ENCODE data around the gene GOLGA3. TPM values are rescaled to one million over a fixed set of nuclear protein-coding genes. Genes with fewer than 3 reads are reported as not detected.

GOLGA3 gene
- total RNA-seq, 1 experiment from 2014 or later = 62.2 TPM

DNA sequence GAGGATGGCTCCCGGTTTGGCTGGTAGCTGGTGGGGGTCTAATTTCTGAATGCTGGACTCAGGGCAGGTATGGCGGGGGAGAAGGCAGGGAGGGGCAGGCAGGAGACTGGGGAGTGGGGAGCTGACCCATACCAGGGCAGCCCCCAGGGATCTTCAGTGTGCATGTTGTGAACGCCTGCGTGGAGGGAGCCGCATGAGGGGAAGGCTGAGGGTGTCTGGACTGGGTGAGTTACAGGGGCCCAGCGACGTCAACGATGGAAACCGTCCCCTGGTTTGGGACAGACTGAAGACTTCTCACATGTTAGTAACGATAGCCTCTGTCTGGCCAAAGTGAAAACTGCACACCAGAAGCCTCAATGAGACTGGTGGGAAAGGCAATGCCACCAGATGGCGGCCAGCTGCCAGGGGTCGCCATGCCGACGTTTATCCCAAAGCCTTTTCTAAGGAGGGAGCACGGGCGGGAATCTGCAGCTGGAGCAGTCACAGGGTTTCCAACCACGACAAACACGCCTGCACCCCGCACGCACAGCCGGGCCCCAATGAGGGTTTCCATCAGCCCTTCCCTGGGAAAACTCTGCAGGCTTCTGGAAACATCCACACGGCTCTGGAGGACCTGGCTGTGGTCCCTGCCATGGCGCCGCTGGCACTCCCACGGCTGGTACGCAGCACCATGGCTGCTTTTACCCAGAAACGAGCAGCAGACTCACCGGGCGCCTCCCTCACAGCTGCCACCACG lies 104.0 kb downstream of the GOLGA3 start:
- no peak overlapping the region for H3K4me3 Mint-ChIP-seq (ENCODE audit: unreplicated experiment)
- no peak for DNase-seq
- no peak overlapping the region for H3K27ac Mint-ChIP-seq (ENCODE audit: unreplicated experiment)
- Histone ChIP-seq H3K36me3 (ENCODE audit: control insufficient read depth, insufficient read depth, low read length) (peaks cover 5% of the 10 kb centered on the region), H3K4me3 (ENCODE audit: low read depth, low read length) (no peak overlapping the region), H3K4me1 (no peaks in the 10 kb centered on the region), H3K9me3 (peaks cover under 1% of the 10 kb centered on the region; the same call in 1 of the 2 replicates), H3K27me3 (replicated peaks; ENCODE audit: control insufficient read depth, insufficient read depth, low read length) (no peaks in the 10 kb centered on the region)
- H3K9me3 Mint-ChIP-seq (ENCODE audit: unreplicated experiment) = no peaks in the 10 kb centered on the region
- no peak for TF ChIP-seq CTCF (IDR thresholded peaks at IDR 0.05; ENCODE audit: insufficient read depth in 1 of 2, low read depth in 1 of 2, low read length in 1 of 2, severe bottlenecking in 1 of 2, unreplicated experiment in 1 of 2)
- no peaks in the 10 kb centered on the region for H3K4me1 Mint-ChIP-seq (ENCODE audit: low read depth, unreplicated experiment)
- ChIA-PET POLR2A (no interaction called here), CTCF (no interaction called here)
- peaks cover 99% of the 10 kb centered on the region for H3K36me3 Mint-ChIP-seq (ENCODE audit: insufficient read depth, unreplicated experiment)
- H3K27me3 Mint-ChIP-seq (ENCODE audit: insufficient read depth, unreplicated experiment) = no peaks in the 10 kb centered on the region
- BruUV-seq (replicated peaks) = no TSS peak
- intact Hi-C loops (cut with micrococcal nuclease; ENCODE audit: unreplicated experiment) = no loop called here

- Mint-ChIP-seq H3K9me3 (ENCODE audit: unreplicated experiment) (no peaks in the 10 kb centered on the region), H3K4me1 (ENCODE audit: low read depth, unreplicated experiment) (no peaks in the 10 kb centered on the region), H3K4me3 (ENCODE audit: unreplicated experiment) (no peak overlapping the region), H3K36me3 (ENCODE audit: insufficient read depth, unreplicated experiment) (peaks cover 100% of the 10 kb centered on the region), H3K27me3 (ENCODE audit: insufficient read depth, unreplicated experiment) (no peaks in the 10 kb centered on the region), H3K27ac (ENCODE audit: unreplicated experiment) (no peak overlapping the region)
- no TSS peak for BruUV-seq (replicated peaks)
- ChIA-PET CTCF (no interaction called here), POLR2A (no interaction called here)
- no peak for TF ChIP-seq CTCF (IDR thresholded peaks at IDR 0.05; ENCODE audit: insufficient read depth in 1 of 2, low read depth in 1 of 2, low read length in 1 of 2, severe bottlenecking in 1 of 2, unreplicated experiment in 1 of 2)
- intact Hi-C loops (cut with micrococcal nuclease; ENCODE audit: unreplicated experiment) = no loop called here
- H3K27me3 ChIP-seq (replicated peaks; ENCODE audit: control insufficient read depth, insufficient read depth, low read length) = no peaks in the 10 kb centered on the region
- H3K4me3 ChIP-seq (ENCODE audit: low read depth, low read length) = no peak overlapping the region
- no peak for DNase-seq
- H3K9me3 ChIP-seq = no peaks in the 10 kb centered on the region
- peaks cover 5% of the 10 kb centered on the region for H3K36me3 ChIP-seq (ENCODE audit: control insufficient read depth, insufficient read depth, low read length)
- H3K4me1 ChIP-seq = no peaks in the 10 kb centered on the region
Observed at GRCh38 chr12:132723764-132724140, 104.9 kb downstream of the GOLGA3 start.

DNA sequence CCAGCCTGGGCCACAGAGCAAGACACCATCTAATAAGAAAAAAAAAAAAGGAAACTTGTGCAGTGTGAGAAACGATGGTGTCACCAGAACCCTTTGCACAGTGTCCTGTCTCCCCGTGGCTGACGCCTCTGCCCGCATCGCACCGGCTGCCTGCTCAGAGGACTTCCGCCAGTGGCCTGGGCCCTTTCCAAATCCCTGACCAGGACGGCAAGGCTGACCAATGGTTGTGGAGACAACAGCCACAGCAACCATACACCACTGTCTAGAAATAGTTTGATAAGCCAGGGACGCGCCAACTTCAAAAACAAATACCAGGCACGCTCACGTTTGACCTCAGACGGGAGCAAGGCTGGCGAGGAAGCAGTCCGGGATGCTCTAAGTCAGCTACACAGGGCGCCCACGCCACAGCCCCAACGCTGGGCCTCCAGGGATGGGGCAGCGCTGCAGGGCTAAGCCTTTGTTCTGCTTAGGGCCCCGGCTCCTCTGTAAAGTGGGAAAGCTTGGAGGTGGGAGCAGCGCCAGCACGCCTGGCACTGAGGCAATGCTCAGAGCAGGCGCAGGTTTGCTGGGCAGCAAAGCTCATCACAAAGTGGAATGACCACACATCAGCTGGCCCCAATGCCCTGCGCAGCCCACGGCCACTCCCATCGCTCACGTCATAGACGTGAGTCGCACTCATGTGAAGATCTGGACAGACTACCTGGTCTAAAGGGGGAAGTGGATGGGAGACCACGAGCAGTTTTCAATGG lies 105.5 kb downstream of the GOLGA3 start:
- BruUV-seq (replicated peaks) = no TSS peak
- Mint-ChIP-seq H3K9me3 (ENCODE audit: unreplicated experiment) (no peaks in the 10 kb centered on the region), H3K4me1 (ENCODE audit: low read depth, unreplicated experiment) (no peaks in the 10 kb centered on the region), H3K27me3 (ENCODE audit: insufficient read depth, unreplicated experiment) (no peaks in the 10 kb centered on the region), H3K27ac (ENCODE audit: unreplicated experiment) (peak overlapping the region; percentile 50), H3K36me3 (ENCODE audit: insufficient read depth, unreplicated experiment) (peaks cover 100% of the 10 kb centered on the region), H3K4me3 (ENCODE audit: unreplicated experiment) (no peak overlapping the region)
- no peak overlapping the region for H3K4me3 ChIP-seq (ENCODE audit: low read depth, low read length)
- intact Hi-C loops (cut with micrococcal nuclease; ENCODE audit: unreplicated experiment) = no loop called here
- no peaks in the 10 kb centered on the region for H3K4me1 ChIP-seq
- no peaks in the 10 kb centered on the region for H3K27me3 ChIP-seq (replicated peaks; ENCODE audit: control insufficient read depth, insufficient read depth, low read length)
- CTCF ChIA-PET = no interaction called here
- TF ChIP-seq CTCF (IDR thresholded peaks at IDR 0.05; ENCODE audit: insufficient read depth in 1 of 2, low read depth in 1 of 2, low read length in 1 of 2, severe bottlenecking in 1 of 2, unreplicated experiment in 1 of 2) = no peak
- H3K36me3 ChIP-seq (ENCODE audit: control insufficient read depth, insufficient read depth, low read length) = peaks cover 5% of the 10 kb centered on the region
- POLR2A ChIA-PET = no interaction called here
- no peaks in the 10 kb centered on the region for H3K9me3 ChIP-seq
- DNase-seq = no peak
